ENCODE results near the gene RRAGD.

The RRAGD gene

DNA sequence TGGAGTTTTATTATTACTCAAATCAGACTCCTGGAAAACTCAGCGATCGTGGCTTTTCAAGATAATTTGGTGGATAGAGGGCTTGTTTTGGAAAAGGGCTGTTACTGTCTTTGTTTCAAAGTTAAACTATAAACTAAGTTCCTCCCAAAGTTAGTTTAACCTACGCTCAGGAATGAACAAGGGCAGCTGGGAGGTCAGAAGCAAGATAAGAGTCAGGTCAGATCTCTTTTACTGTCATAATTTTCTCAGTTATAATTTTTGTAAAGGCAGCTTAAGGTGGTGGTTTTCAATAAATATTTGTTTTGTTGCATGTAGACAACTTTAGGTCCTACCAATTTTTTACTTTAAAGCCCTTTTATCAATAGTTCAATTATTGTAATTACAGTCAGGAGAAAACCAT lies 87.8 kb downstream of the RRAGD start:
- H3K4me3 ChIP-seq (ENCODE audit: low read depth, low read length): no peak overlapping the region
- TF ChIP-seq, protein P1, sequence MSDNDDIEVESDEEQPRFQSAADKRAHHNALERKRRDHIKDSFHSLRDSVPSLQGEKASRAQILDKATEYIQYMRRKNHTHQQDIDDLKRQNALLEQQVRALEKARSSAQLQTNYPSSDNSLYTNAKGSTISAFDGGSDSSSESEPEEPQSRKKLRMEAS (IDR thresholded peaks at IDR 0.05; ENCODE audit: low read depth, low read length): no peak
- TF ChIP-seq, protein P2, sequence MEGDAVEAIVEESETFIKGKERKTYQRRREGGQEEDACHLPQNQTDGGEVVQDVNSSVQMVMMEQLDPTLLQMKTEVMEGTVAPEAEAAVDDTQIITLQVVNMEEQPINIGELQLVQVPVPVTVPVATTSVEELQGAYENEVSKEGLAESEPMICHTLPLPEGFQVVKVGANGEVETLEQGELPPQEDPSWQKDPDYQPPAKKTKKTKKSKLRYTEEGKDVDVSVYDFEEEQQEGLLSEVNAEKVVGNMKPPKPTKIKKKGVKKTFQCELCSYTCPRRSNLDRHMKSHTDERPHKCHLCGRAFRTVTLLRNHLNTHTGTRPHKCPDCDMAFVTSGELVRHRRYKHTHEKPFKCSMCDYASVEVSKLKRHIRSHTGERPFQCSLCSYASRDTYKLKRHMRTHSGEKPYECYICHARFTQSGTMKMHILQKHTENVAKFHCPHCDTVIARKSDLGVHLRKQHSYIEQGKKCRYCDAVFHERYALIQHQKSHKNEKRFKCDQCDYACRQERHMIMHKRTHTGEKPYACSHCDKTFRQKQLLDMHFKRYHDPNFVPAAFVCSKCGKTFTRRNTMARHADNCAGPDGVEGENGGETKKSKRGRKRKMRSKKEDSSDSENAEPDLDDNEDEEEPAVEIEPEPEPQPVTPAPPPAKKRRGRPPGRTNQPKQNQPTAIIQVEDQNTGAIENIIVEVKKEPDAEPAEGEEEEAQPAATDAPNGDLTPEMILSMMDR (IDR thresholded peaks at IDR 0.05; ENCODE audit: low read depth, low read length): no peak
- no peak for TF ChIP-seq MYC (IDR thresholded peaks at IDR 0.05; ENCODE audit: low read depth, low read length)
- TF ChIP-seq POLR2A (IDR thresholded peaks at IDR 0.05; ENCODE audit: extremely low read depth, insufficient read length): no peak
- DNase-seq (ENCODE audit: low read depth): no peak

DNA sequence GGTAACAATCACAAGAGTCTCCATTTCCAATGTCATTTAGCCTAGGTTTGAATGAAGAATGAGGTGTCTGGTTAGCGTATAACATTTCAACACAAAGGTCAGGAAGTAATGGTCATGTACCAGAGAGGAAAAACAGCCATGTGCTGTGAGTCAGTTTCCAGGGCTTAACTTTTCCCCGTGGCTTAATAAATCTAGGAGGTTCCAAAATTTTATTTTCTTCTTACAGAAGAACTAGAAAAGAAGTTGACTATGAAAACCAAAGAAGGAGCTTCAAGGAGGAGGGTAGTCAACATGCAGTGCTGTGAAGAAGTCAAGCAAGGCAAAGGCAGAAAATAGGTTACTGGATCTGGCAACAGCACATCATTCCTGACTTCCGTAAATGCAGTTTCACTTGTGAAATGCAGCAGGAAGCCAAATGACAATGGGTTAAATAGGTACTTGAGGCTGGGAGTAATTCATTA lies 88.5 kb downstream of the RRAGD start:
- no peak overlapping the region for H3K4me3 ChIP-seq (ENCODE audit: low read depth, low read length)
- TF ChIP-seq, protein P2 (IDR thresholded peaks at IDR 0.05; ENCODE audit: low read depth, low read length): no peak
- no peak for TF ChIP-seq MYC (IDR thresholded peaks at IDR 0.05; ENCODE audit: low read depth, low read length)
- TF ChIP-seq, protein P1 (IDR thresholded peaks at IDR 0.05; ENCODE audit: low read depth, low read length): no peak
- TF ChIP-seq POLR2A (IDR thresholded peaks at IDR 0.05; ENCODE audit: extremely low read depth, insufficient read length): no peak
- peak; percentile 79 for DNase-seq (ENCODE audit: low read depth)

DNA sequence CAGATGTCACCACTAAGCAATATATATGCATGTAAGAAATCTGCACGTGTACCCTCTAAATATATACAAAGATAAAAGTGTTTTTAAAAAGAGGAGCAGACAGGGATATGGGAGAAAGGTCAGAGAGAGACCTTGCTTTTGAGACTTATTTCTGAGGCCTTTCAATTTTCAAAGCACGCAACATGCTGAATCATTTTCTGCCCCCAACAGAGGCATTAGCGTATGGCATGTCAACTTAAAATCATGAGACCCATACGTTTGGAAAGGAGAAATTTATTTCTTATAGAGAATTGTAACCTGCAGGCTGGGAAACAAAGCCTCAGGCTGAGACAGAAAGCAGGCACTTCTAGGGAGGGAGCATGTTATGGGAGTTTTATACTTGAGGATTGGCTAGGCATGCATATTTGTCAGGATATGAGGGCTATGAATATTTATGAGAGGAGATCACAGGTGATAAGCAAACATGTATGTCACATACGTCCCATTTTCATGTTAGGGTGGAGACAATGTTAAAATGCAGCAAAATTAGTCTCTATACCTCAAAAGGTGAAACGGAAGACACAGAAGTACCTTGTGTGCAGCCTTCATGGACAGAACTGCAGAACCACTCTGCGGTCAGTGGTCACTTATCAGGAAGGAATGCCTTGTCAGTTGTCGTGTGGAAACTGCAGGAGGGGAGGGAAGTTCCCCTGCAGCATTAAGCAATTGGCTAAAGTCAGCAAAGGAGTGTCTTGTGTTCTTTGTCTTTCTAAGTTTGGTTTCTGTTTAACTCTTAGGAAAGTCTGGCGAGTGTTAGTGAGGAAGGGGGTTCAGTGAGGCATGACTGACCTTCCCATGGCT lies 90.7 kb downstream of the RRAGD start:
- TF ChIP-seq, protein P2 (IDR thresholded peaks at IDR 0.05; ENCODE audit: low read depth, low read length): no peak
- TF ChIP-seq, protein P1 (IDR thresholded peaks at IDR 0.05; ENCODE audit: low read depth, low read length): peak; percentile 45; the same call in 1 of the 2 replicates
- TF ChIP-seq MYC (IDR thresholded peaks at IDR 0.05; ENCODE audit: low read depth, low read length) (peak; percentile 46; the same call in 1 of the 2 replicates), POLR2A (IDR thresholded peaks at IDR 0.05; ENCODE audit: extremely low read depth, insufficient read length) (no peak)
- peak; percentile 96 for DNase-seq (ENCODE audit: low read depth)
- H3K4me3 ChIP-seq (ENCODE audit: low read depth, low read length): peak overlapping the region; percentile 42

DNA sequence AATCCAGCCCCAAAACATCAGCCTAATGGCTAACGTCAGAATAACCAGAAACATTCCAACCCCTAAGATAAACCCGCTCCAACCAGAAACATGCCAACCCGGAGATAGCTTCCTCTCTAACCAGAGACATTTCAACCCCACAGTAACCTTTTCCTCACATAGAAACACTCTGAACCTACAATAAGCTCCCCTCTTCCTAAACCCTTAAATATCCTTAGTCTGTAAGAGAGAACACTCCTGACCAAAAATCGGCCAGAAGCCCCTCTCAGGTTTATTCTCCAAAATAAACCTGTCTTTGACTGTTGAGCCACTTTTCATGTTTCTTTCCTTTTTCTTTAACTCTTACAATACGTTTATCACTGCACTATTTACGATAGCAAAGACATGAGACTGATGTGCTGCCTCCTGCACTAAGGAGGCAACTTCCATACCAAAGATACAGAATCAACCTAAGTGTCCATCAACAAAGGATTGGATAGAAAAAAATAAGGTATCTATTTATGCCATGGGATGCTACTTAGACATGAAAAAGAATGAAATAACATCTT lies 92.0 kb downstream of the RRAGD start:
- no peak overlapping the region for H3K4me3 ChIP-seq (ENCODE audit: low read depth, low read length)
- no peak for DNase-seq (ENCODE audit: low read depth)
- no peak for TF ChIP-seq MYC (IDR thresholded peaks at IDR 0.05; ENCODE audit: low read depth, low read length)
- no peak for TF ChIP-seq POLR2A (IDR thresholded peaks at IDR 0.05; ENCODE audit: extremely low read depth, insufficient read length)
- TF ChIP-seq, protein P1 (IDR thresholded peaks at IDR 0.05; ENCODE audit: low read depth, low read length): no peak
- TF ChIP-seq, protein P2 (IDR thresholded peaks at IDR 0.05; ENCODE audit: low read depth, low read length): no peak

DNA sequence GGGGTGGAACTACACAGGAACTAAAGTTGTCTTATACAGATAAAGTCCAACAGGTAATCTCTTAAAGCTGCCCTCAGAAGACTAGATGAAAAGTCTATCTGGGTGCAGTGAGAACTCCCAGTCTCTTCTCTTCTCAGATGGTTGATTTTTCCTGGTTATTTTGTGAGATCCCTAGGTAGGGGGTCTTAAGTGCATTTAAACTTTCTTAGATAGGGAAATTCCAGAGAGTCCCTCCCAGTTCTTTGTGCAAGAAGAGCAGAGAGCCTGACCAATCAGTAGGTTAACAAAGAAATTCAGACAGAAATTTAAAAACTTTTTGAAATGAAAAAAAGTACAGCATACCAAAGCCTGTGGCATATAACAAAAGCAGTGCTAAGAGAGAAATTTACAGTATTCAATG lies 95.0 kb downstream of the RRAGD start:
- no peak for DNase-seq (ENCODE audit: low read depth)
- TF ChIP-seq, protein P1 (IDR thresholded peaks at IDR 0.05; ENCODE audit: low read depth, low read length): no peak
- TF ChIP-seq POLR2A (IDR thresholded peaks at IDR 0.05; ENCODE audit: extremely low read depth, insufficient read length) (no peak), MYC (IDR thresholded peaks at IDR 0.05; ENCODE audit: low read depth, low read length) (no peak)
- TF ChIP-seq, protein P2 (IDR thresholded peaks at IDR 0.05; ENCODE audit: low read depth, low read length): no peak
- no peak overlapping the region for H3K4me3 ChIP-seq (ENCODE audit: low read depth, low read length)

All from NB4 (cell line).